Measurements from ENCODE around the gene EFCAB14.
A peak's percentile ranks its signal among the peaks of the same experiment; 100 is the strongest.
"Not testable (repeated sequence)": the region's sequence is repeated elsewhere in the genome, so short reads cannot be mapped to it uniquely, and the experiment has no call there.

Gene EFCAB14

GRCh38 chr1:46670134-46670533 lies 48.8 kb downstream of the EFCAB14 start:
- no peaks in the 10 kb centered on the region for H3K27me3 ChIP-seq (ENCODE audit: insufficient read depth, low read depth)
- peaks cover 11% of the 10 kb centered on the region for H3K4me1 ChIP-seq (ENCODE audit: low read depth, poor library complexity, severe bottlenecking)
- no peak overlapping the region for H3K27ac ChIP-seq
- no peak overlapping the region for H3K4me3 ChIP-seq (IDR thresholded peaks at IDR 0.05; ENCODE audit: insufficient read depth, low read depth, low read length)
- H3K79me2 ChIP-seq (ENCODE audit: insufficient read depth, low read depth) = no peaks in the 10 kb centered on the region
- H4K20me1 ChIP-seq (ENCODE audit: insufficient read depth) = no peaks in the 10 kb centered on the region
- H3K36me3 ChIP-seq (ENCODE audit: insufficient read depth) = no peaks in the 10 kb centered on the region
- H3K4me2 ChIP-seq = no peak overlapping the region
- H3K9ac ChIP-seq = no peak overlapping the region
- no peak overlapping the region for H2AFZ ChIP-seq (ENCODE audit: low read depth)
- TF ChIP-seq, protein P1, sequence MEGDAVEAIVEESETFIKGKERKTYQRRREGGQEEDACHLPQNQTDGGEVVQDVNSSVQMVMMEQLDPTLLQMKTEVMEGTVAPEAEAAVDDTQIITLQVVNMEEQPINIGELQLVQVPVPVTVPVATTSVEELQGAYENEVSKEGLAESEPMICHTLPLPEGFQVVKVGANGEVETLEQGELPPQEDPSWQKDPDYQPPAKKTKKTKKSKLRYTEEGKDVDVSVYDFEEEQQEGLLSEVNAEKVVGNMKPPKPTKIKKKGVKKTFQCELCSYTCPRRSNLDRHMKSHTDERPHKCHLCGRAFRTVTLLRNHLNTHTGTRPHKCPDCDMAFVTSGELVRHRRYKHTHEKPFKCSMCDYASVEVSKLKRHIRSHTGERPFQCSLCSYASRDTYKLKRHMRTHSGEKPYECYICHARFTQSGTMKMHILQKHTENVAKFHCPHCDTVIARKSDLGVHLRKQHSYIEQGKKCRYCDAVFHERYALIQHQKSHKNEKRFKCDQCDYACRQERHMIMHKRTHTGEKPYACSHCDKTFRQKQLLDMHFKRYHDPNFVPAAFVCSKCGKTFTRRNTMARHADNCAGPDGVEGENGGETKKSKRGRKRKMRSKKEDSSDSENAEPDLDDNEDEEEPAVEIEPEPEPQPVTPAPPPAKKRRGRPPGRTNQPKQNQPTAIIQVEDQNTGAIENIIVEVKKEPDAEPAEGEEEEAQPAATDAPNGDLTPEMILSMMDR (conservative IDR thresholded peaks at IDR 0.05; ENCODE audit: low read depth, low read length) = no peak

DNA sequence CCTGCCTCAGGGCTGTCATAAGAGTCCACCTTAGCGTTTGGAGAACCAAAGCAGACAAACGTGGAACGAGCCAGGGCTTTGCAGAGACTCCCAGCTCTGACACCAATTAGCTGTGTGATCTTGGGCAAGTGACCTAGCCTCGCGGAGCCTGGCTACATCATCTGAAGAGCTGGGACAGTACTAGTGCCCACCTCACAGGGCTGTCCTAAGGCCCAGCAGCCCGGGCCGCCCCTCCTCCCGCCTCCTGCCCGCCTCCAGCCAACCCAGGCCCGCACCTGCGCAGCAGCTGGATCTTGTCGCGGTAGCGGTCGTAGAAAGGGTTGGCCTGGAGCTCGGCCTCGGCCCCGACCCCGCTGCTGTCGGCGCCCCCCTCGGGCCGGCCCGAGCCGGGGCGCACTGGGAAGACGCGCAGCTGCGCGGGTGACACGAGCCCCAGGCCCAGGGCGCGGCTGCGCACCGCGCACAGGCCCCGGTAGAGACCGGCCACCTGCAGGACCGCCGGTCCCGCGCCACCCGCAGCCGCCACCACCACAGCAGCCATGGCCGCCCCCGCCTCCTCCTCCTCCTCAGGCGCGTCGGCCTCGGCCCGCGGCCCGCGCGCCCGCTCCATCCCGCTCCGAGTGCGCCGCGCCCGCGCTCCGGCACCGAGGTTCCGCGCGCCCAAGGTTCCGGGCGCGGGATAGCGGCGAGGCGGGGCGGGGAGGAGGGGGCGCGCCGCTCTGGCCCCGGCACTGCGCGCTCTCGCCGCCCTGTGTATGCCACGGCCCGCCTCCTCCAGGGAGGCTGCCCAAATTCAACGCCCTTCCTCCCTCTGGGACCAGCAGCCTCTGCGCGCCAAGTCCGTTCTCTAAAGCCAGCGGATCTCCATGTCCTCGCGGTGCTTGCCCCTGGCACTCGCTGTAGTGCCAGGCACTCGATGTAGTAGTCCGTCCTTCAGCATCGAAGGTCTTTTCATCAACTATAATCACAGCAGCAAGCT lies 50.8 kb downstream of the EFCAB14 start, which contains the start of gene ATPAF1:
Gene ATPAF1 (minus strand): TSS at position 583 of the 979 bp plus-strand sequence. CDS start 42 bp downstream, at position 541.
- H3K4me2 ChIP-seq = peak within 1 kb of the TSS; percentile 92
- H4K20me1 ChIP-seq (ENCODE audit: insufficient read depth) = no peaks in the 10 kb centered on the region
- peak within 1 kb of the TSS; percentile 76 for H2AFZ ChIP-seq (ENCODE audit: low read depth)
- H3K36me3 ChIP-seq (ENCODE audit: insufficient read depth) = no peaks in the 10 kb centered on the region
- H3K27ac ChIP-seq = no peak within 1 kb of the TSS
- peak within 1 kb of the TSS; percentile 40 for H3K4me3 ChIP-seq (IDR thresholded peaks at IDR 0.05; ENCODE audit: insufficient read depth, low read depth, low read length)
- H3K27me3 ChIP-seq (ENCODE audit: insufficient read depth, low read depth) = no peaks in the 10 kb centered on the region
- no peaks in the 10 kb centered on the region for H3K79me2 ChIP-seq (ENCODE audit: insufficient read depth, low read depth)
- peak within 1 kb of the TSS; percentile 52; the same call in 1 of the 2 replicates for H3K9ac ChIP-seq
- TF ChIP-seq, protein P1 (conservative IDR thresholded peaks at IDR 0.05; ENCODE audit: low read depth, low read length) = no peak
- peaks cover 7% of the 10 kb centered on the region for H3K4me1 ChIP-seq (ENCODE audit: low read depth, poor library complexity, severe bottlenecking)

- Histone ChIP-seq H3K4me1 (ENCODE audit: low read depth, poor library complexity, severe bottlenecking) (peaks cover 7% of the 10 kb centered on the region), H3K9ac (no peak overlapping the region), H3K4me2 (no peak overlapping the region), H3K27me3 (ENCODE audit: insufficient read depth, low read depth) (no peaks in the 10 kb centered on the region), H4K20me1 (ENCODE audit: insufficient read depth) (no peaks in the 10 kb centered on the region), H2AFZ (ENCODE audit: low read depth) (no peak overlapping the region), H3K4me3 (IDR thresholded peaks at IDR 0.05; ENCODE audit: insufficient read depth, low read depth, low read length) (no peak overlapping the region), H3K36me3 (ENCODE audit: insufficient read depth) (no peaks in the 10 kb centered on the region), H3K27ac (no peak overlapping the region), H3K79me2 (ENCODE audit: insufficient read depth, low read depth) (no peaks in the 10 kb centered on the region)
- TF ChIP-seq, protein P1 (conservative IDR thresholded peaks at IDR 0.05; ENCODE audit: low read depth, low read length) = no peak
Observed at GRCh38 chr1:46665983-46666382, 52.9 kb downstream of the EFCAB14 start.

- not testable (repeated sequence) for H3K36me3 ChIP-seq (ENCODE audit: insufficient read depth); H4K20me1 ChIP-seq (ENCODE audit: insufficient read depth); H3K79me2 ChIP-seq (ENCODE audit: insufficient read depth, low read depth); H3K9ac ChIP-seq; H3K4me3 ChIP-seq (IDR thresholded peaks at IDR 0.05; ENCODE audit: insufficient read depth, low read depth, low read length); H3K27ac ChIP-seq; H3K4me2 ChIP-seq; H2AFZ ChIP-seq (ENCODE audit: low read depth); H3K27me3 ChIP-seq (ENCODE audit: insufficient read depth, low read depth)
- H3K4me1 ChIP-seq (ENCODE audit: low read depth, poor library complexity, severe bottlenecking) = peaks cover 23% of the 10 kb centered on the region
Observed at GRCh38 chr1:46662919-46663318, 56.0 kb downstream of the EFCAB14 start.

DNA sequence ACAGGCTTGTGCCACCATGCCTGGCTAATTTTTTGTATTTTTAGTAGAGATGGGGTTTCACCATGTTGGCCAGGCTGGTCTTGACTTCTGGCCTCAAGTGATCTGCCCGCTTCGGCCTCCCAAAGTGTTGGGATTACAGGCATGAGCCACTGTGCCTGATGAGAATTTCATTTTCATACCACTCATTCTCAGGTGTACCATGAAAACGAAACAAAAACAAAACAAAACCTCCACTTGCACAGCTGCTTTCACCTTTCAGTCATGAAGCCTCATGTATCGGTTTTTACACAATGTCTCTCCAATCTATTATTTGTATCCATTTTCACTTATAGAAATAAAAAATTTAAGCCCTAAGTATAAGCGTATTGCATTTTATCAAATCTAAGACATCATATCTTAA lies 58.8 kb downstream of the EFCAB14 start:
- not testable (repeated sequence) for H3K27ac ChIP-seq; H3K4me3 ChIP-seq (IDR thresholded peaks at IDR 0.05; ENCODE audit: insufficient read depth, low read depth, low read length)

More for the DNA sequence above, 58.8 kb downstream of the EFCAB14 start:
- H3K9ac ChIP-seq; H3K36me3 ChIP-seq (ENCODE audit: insufficient read depth); H3K79me2 ChIP-seq (ENCODE audit: insufficient read depth, low read depth); H3K27me3 ChIP-seq (ENCODE audit: insufficient read depth, low read depth); H4K20me1 ChIP-seq (ENCODE audit: insufficient read depth); H2AFZ ChIP-seq (ENCODE audit: low read depth): not testable (repeated sequence)
- Histone ChIP-seq H3K4me2 (peak overlapping the region; percentile 55), H3K4me1 (ENCODE audit: low read depth, poor library complexity, severe bottlenecking) (peaks cover 16% of the 10 kb centered on the region)
